GM18499 (cell line): ENCODE measurements around the gene HSPB3.
"Not testable (repeated sequence)": the region's sequence is repeated elsewhere in the genome, so short reads cannot be mapped to it uniquely, and the experiment has no call there.

Experiments used
- ATAC-seq: cut with Tn5 transposase; IDR thresholded peaks from one replicate; pipeline ENCODE4 v1.9.1; 2021; ENCODE audit warnings: moderate number of reproducible peaks; ENCODE audit not compliant: insufficient read depth, unreplicated experiment

The HSPB3 gene

GRCh38 chr5:54454602-54455001, 897 bp upstream of the HSPB3 start:
- no peak for ATAC-seq

- no peak for ATAC-seq
Measured at GRCh38 chr5:54457094-54457862, 1.8 kb downstream of the HSPB3 start.

GRCh38 chr5:54458221-54458620, 2.7 kb downstream of the HSPB3 start:
- ATAC-seq = no peak

- ATAC-seq = no peak
Measured at GRCh38 chr5:54460181-54460919, 4.9 kb downstream of the HSPB3 start.

GRCh38 chr5:54462281-54462680, 6.8 kb downstream of the HSPB3 start:
- ATAC-seq = no peak

GRCh38 chr5:54463713-54464112, 8.2 kb downstream of the HSPB3 start:
- ATAC-seq = no peak

GRCh38 chr5:54469622-54470021, 14.1 kb downstream of the HSPB3 start:
- peak; percentile 48 for ATAC-seq

- ATAC-seq = no peak
Measured at GRCh38 chr5:54470128-54470527, 14.6 kb downstream of the HSPB3 start.

- ATAC-seq = no peak
Measured at GRCh38 chr5:54470677-54471076, 15.2 kb downstream of the HSPB3 start.

GRCh38 chr5:54471398-54471797, 15.9 kb downstream of the HSPB3 start:
- no peak for ATAC-seq

- ATAC-seq = no peak
Measured at GRCh38 chr5:54476682-54477081, 21.2 kb downstream of the HSPB3 start.

GRCh38 chr5:54477941-54478478, 22.5 kb downstream of the HSPB3 start:
- ATAC-seq = no peak

- ATAC-seq = no peak
Measured at GRCh38 chr5:54480296-54480695, 24.8 kb downstream of the HSPB3 start.

- no peak for ATAC-seq
Measured at GRCh38 chr5:54484219-54484894, 28.9 kb downstream of the HSPB3 start.

- ATAC-seq = not testable (repeated sequence)
Measured at GRCh38 chr5:54485659-54486058, 30.2 kb downstream of the HSPB3 start.

- not testable (repeated sequence) for ATAC-seq
Measured at GRCh38 chr5:54489648-54489979, 34.1 kb downstream of the HSPB3 start.

GRCh38 chr5:54491326-54491725, 35.8 kb downstream of the HSPB3 start:
- no peak for ATAC-seq

GRCh38 chr5:54492178-54492577, 36.7 kb downstream of the HSPB3 start:
- no peak for ATAC-seq

- ATAC-seq = no peak
Measured at GRCh38 chr5:54495027-54495426, 39.5 kb downstream of the HSPB3 start.
